ENCODE results near the gene NEURL3.

Gene NEURL3

GRCh38 chr2:96538487-96539214 is 33.5 kb upstream of the NEURL3 start:
- peak overlapping the region; percentile 69 for H3K4me3 ChIP-seq (ENCODE audit: low read length)
- no peak for TF ChIP-seq CTCF (conservative IDR thresholded peaks at IDR 0.05; ENCODE audit: low read depth, low read length)
- DNase-seq (ENCODE audit: low read depth), result peak; percentile 53

- no peak for TF ChIP-seq CTCF (conservative IDR thresholded peaks at IDR 0.05; ENCODE audit: low read depth, low read length)
- H3K4me3 ChIP-seq (ENCODE audit: low read length), result peak overlapping the region; percentile 69
- no peak for DNase-seq (ENCODE audit: low read depth)
Measured at GRCh38 chr2:96537734-96538486, 32.8 kb upstream of the NEURL3 start.

- no peak for DNase-seq (ENCODE audit: low read depth)
- H3K4me3 ChIP-seq (ENCODE audit: low read length), result peak overlapping the region; percentile 69
Measured at GRCh38 chr2:96537066-96537733, 32.0 kb upstream of the NEURL3 start.

GRCh38 chr2:96536445-96537065 is 31.4 kb upstream of the NEURL3 start, which contains the start of gene ARID5A:
ARID5A (plus strand) TSS chr2:96536752; CDS start chr2:96536827, 75 bp downstream.
- peak within 1 kb of the TSS; percentile 69 for H3K4me3 ChIP-seq (ENCODE audit: low read length)
- peak; percentile 58 for DNase-seq (ENCODE audit: low read depth)
- peak; percentile 33 for TF ChIP-seq CTCF (conservative IDR thresholded peaks at IDR 0.05; ENCODE audit: low read depth, low read length)

More at GRCh38 chr2:96537066-96537733, 32.0 kb upstream of the NEURL3 start:
- TF ChIP-seq CTCF (conservative IDR thresholded peaks at IDR 0.05; ENCODE audit: low read depth, low read length), result no peak

GRCh38 chr2:96535331-96535730 is 30.2 kb upstream of the NEURL3 start:
- no peak overlapping the region for H3K4me3 ChIP-seq (ENCODE audit: low read length)
- DNase-seq (ENCODE audit: low read depth), result no peak
- no peak for TF ChIP-seq CTCF (conservative IDR thresholded peaks at IDR 0.05; ENCODE audit: low read depth, low read length)

GRCh38 chr2:96534701-96535181 is 29.6 kb upstream of the NEURL3 start:
- H3K4me3 ChIP-seq (ENCODE audit: low read length), result no peak overlapping the region
- DNase-seq (ENCODE audit: low read depth), result no peak
- no peak for TF ChIP-seq CTCF (conservative IDR thresholded peaks at IDR 0.05; ENCODE audit: low read depth, low read length)
